AG09319 (cell line): ENCODE data around the gene FOXP1.

Experiments
- DNase-seq: peaks from one replicate; pipeline ENCODE4 v3.0.0-alpha.2; 2010; ENCODE audit warnings: low read depth; ENCODE audit errors: extremely low read depth
- CTCF ChIP-seq: IDR thresholded peaks from 2 replicates; pipeline ENCODE4 v1.5.1; 2011; ENCODE audit warnings: low read depth, mild to moderate bottlenecking, inconsistent platforms, low read length, moderate library complexity

FOXP1 gene

GRCh38 chr3:71258116-71258515 lies 325.4 kb downstream of the FOXP1 start:
- no peak for DNase-seq
- TF ChIP-seq CTCF: no peak; the same call in 1 of the 2 replicates

GRCh38 chr3:71255498-71255897 lies 328.0 kb downstream of the FOXP1 start:
- no peak for DNase-seq
- TF ChIP-seq CTCF: no peak

- TF ChIP-seq CTCF: no peak
- DNase-seq: no peak
Observed at GRCh38 chr3:71254281-71255057, 329.1 kb downstream of the FOXP1 start.

GRCh38 chr3:71253169-71253568 lies 330.4 kb downstream of the FOXP1 start:
- TF ChIP-seq CTCF: no peak
- DNase-seq: no peak

- DNase-seq: no peak
- TF ChIP-seq CTCF: no peak
Observed at GRCh38 chr3:71252466-71252865, 331.1 kb downstream of the FOXP1 start.

GRCh38 chr3:71251156-71251775 lies 332.3 kb downstream of the FOXP1 start:
- no peak for DNase-seq
- no peak for TF ChIP-seq CTCF

- DNase-seq: no peak
Observed at GRCh38 chr3:71250026-71250425, 333.5 kb downstream of the FOXP1 start.

More at GRCh38 chr3:71250026-71250425, 333.5 kb downstream of the FOXP1 start:
- no peak for TF ChIP-seq CTCF
